ENCODE results near the gene IL22RA1.

GRCh38 chr1:24117722-24118409 is 25.1 kb downstream of the IL22RA1 start:
- TF ChIP-seq CTCF (IDR thresholded peaks at IDR 0.05) (no peak), POLR2A (IDR thresholded peaks at IDR 0.05) (no peak)
